HL-60/S4 treated with retinoic acid at 250 ng/mL for 4 days and 3 days (cell line): ENCODE measurements around the gene DNAJB13.
"Not testable (repeated sequence)": the region's sequence is repeated elsewhere in the genome, so short reads cannot be mapped to it uniquely, and the experiment has no call there.

Source experiments
- in situ Hi-C: fragments of 300-500 bp; cut with MboI; formaldehyde crosslinking; loops from 2 replicates; pipeline ENCODE4 v1.7.0; 2022; ENCODE audit warnings: low sequenced_read_pairs

The DNAJB13 gene

DNA sequence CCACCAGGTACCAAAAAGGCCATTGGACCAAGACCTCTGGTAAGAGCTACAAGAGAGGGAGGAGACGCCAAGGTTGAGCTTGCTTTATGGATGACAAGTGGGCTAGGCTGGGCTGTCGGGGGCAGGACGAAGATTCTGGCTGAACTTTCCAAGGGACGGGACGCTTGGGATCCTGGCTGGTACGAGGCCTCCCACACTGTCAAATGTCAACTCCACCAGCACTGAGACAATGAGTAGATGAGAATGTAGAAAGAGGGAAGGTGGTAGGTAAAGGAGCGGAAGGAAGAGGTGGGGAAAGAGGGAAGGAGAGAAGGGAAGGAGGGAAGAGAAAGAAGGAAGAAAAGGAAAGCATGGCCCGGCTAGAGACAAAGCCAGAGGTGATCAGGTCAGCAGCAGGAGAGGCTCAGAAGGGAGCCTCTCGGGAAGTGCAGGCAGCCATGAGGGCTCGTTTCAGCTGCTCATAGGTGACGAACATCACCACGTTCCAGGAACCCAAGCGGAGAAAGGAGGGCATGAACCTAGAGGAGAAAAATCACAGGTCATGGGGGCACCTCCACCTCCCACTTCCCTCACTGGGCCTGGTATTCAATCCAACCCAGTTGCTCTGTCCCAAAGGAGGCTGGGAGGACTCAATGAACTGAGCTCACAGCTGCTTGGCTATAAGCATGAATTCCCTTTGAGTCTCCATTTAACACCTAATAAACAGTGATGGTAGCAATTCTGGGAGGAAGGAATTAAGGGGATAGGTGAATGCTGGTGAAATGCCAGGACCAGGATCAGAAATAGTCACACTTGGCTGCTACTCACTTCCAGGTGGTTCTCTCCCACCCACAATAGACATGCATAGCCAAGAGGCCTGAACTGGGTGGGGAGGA, 24.0 kb downstream of the DNAJB13 start:
- in situ Hi-C loops, result loop anchor here (25.0 kb wide), 2 partner anchors 287 to 462 kb away; no protein-coding TSS in a partner anchor

GRCh38 chr11:73975479-73975757, 24.6 kb downstream of the DNAJB13 start:
- in situ Hi-C loops, result no loop called here

- in situ Hi-C loops, result no loop called here
Measured at GRCh38 chr11:73976451-73977151, 25.8 kb downstream of the DNAJB13 start.

DNA sequence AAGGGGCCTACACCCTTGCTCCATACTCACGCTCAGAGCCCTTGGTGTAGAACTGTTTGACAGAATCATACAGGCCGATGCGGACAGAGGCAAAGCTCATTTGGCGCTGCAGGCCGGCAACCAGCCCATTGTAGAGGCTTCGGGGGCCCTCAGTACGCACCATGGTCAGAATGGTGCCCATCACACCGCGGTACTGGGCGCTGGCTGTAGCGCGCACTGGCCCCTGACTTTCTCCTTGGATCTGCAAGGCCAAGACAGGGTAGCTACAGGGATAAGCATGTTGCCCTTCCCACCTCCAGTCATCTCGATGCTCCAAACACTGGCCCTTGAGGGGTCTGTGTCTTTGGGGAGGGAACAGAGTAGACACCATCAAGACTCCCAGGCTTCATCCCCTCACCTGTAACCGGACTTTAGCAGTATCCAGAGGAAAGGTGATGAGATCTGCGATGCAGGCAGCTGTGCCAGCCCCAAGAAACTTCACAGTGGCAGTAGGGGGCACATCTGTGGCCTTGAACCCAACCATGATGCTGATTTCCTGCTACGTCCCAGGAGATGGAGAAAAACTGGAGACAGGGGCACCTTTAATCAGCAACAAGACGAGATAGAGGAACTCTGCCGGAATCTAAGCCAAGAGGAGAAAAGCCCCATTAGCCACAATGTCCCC, 27.2 kb downstream of the DNAJB13 start:
- in situ Hi-C loops, result no loop called here

DNA sequence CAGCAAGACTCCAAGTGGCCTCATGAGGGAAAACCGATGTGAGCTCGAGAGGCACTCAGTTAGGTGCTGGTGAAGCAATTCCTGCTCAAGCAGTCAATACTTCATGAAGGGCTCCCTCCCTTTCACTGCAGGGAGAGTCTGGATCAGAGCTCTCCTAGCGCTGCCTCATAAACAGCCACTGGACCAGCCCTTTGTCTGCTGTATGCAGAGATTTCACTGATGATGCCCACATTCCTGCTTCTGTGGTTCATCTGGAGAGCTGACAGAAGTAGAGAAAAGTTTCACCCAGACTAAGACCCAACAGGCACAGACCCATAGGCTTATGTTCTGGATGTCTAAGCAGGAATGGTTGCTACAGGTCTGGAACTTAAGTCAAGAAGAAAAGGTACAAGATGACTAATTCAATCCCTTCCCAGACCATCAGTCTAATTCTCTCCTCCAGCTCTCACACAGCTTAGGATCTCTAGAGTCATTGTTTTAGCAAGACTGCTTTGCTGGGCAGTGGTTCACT, 27.8 kb downstream of the DNAJB13 start:
- in situ Hi-C loops, result no loop called here

DNA sequence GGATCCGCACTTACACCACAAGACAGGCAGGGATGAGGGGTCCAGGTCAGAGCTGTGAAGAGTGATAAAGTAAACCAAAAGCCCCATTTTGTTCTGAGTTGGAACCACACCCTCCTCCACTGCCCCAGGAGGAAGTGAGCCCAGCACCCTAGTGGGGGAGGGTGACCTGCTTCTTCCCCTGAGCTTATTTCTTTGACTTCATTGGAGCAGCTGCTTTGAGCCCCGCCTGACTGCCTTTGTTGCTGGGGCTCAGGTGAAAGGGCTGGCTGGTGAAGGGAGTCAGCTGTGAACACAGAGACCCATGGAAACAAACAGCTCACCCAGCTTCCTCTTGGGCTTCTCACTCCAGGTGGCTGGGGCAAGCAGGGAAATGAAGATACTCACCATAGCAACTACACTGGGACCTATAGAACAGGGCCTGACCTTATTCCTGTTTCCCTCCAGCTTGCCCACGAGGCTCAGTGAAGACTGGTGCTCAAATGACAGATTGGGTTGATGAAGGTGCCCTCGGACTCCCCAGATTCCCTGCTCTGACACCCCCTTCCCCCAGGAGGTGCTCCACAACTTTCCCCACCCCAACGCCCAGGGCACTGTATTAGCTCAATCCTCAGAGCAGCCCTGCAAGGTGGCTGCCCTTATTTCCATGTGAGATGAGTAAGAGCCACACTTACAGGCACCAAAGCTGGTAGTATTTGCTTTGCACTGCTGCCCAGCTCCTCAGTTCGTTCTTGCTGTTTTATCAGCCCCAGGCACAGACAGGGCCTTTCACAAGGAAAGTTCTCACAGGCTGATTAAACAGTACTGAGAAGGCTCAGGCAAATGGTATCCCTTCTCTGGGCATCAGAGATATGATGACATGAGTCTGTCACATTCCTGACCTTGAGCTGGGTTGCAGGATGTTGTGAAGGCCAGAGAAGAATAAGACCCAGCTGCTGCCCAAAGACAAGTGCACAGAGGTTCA, 29.5 kb downstream of the DNAJB13 start:
- in situ Hi-C loops, result no loop called here

DNA sequence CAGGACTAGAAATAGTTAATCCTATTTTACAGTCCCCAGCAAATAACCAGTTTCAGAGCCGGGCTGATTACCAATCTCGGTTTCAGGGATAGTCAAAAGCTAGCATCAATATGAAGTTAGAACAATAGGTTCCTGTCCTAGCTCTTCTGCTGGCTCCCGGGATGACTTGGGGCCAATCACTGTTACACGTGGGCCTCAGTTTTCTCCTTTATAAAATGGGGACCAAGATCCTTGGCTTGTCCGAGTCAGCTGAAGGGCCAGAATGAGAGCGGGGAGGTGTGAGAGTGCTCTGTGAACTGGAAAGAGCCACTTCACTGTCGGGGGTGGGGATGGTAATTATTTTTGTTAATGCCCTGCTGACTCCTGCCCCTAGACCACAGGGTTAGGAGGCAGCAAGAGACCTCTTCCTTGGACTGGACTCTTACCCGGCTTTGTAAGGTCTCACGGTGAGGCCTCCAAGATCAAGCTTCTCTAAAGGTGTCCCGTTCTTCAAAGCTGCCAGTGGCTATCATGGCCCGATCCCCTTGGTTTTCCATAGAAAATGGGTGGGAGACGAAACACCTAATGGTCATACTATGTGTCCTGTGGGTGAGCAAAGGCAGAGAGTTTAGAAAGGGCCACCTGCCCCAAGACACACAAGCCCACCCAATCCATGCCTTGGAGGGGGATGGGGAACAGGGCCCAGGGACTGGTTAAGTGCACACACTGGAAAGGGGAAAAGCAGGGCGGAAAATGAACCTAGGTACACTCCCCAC, 30.4 kb downstream of the DNAJB13 start:
- in situ Hi-C loops, result no loop called here

DNA sequence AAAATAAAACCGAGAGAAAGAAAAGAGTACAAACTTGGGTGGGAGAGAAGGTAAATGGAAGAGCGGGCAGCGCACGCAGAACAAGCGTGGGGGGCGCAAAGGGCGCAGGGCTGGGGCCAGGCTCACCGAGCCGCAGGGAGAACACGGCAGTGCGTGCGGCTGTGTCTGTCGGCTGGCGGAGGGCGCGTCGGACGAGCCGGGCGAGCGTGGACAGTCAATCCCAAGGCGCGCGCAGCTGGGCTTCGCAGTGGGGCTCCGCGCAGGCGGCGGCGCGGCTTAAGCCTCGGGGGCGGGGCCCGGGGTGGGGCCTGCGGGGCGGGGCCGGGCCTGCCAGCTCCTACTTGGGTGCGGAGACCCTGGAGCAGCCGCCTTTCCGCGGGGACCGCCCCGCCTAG, 31.8 kb downstream of the DNAJB13 start, which contains the start of gene UCP2:
Gene UCP2, minus strand, starts transcription at position 249 of the 395 bp plus-strand sequence. CDS start 4,465 bp downstream, outside the sequence.
- in situ Hi-C loops, result no loop called here

DNA sequence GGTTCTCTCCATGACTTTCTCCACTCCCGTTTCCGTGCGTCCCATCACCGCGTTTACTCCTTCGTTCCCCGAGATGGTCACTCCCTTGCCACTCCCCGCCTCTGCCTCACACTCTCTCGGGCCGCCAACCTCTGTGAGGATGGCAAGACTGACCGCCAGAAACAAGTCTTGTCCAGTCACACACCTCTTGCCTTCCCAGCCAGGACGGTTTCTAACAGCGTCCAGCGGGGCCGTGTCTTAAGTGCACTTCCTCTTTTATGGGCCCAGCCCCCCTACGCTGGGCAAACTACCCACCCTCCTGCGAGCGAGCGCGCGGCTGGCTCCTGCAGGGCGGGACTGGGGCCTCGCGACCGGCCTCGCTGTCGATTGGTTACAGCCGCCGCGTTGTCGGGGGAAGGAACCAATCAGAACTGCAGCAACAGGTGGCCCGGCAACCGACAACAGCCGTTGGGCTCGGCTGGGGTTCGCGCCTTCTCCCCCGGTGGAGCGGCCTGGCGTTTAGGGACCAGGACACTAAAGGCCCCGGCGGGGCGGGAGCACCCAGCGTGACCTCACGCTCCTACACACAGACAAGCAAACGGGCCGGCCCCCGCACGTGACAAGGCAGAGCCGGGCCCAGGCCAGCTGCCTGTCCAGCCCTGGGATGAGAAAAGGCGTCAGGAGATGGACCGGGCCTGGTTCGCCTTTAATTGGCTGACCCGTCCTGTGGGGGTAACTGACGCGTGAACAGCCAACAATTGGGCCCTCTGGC, 32.3 kb downstream of the DNAJB13 start:
- in situ Hi-C loops, result no loop called here

DNA sequence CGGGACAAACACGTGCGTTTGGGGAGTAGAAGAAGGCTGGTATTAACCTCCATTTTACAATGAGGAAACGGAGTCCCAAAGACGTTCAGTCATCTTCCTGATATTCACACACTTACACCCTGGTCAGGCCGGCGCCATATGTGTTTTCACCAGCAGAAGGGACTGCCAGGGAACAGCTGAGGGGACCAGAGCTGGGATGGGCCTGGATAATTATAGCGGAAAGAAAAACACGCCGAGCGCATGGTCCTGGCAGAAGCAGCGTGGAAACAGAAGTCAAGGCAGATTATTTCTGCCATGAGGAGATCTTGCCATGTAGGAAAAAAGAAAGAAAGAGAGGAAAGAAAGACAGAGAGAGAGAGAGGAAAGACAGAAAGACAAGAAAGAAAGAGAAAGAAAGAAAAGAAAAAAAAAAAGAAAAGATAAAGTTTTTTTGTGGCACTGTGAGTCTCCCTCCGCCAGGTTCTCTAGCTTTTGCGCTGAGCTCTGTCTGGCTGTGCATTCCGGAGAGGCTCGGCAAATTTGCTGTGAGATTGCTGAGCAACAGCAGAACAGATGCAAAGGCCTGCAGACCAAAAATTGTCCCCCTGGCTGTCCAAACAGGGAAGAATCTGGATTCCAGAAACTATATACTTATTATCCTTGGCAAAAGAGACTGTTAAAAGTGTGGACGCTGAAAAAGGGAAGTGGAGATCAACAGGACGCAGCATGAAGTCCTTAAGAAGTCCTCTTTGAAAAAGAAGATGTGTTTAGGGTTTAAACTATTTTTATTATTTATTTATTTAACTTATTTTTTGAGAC, 33.1 kb downstream of the DNAJB13 start:
- in situ Hi-C loops, result no loop called here

DNA sequence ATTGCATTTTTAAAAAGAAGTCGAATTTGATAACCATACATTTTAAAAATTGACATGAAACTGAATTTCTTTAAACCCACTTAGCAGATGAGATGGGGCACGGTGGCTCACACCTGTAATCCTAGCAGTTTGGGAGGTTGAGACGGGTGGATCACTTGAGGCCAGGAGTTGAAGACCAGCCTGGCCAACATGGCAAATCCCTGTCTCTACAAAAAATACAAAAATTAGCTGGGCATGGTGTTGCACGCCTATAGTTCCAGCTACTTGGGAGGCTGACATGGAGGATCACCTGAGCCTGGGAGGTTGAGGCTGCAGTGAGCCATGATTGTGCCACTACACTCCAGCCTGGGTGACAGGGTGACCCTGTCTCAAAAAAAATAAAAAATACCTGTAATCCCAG, 34.8 kb downstream of the DNAJB13 start:
- in situ Hi-C loops, result not testable (repeated sequence)

- in situ Hi-C loops, result no loop called here
Measured at GRCh38 chr11:73988227-73988626, 37.4 kb downstream of the DNAJB13 start.

DNA sequence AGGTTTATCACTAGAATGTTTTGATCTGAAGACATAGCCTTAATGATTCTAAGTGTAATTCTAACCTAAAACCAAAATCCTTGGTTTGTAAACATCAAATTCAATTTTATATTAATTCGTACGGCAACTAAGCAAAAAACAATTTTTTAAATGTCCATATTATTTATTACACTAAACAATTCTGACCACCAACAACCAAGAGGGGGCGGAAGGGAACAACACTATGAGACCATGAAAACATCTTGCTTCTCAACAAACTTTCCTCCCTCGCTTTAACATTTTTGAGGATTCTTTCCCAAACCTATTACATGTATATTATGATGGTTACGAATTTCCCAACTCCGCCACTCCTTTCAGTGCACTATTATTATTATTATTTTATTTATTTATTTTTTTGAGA, 38.3 kb downstream of the DNAJB13 start:
- in situ Hi-C loops, result no loop called here

DNA sequence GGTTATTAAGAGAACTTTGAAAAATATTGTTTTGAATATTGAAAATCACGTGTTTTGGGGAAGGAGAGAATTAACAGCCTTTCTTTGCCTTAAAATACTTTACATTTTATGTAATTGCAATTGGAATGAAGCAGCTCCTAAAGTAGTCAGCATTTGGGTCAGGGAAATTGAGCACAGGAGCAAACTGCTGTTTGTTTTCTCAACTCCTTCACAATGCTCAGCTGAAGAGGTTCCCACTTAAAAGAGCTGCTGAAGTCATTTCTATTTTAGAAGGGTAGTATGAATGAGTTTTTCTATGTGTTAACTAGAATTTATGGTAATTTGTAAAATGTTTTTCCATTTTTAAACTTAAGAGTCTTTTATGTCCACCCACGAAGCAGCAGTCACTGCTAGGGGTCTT, 39.9 kb downstream of the DNAJB13 start:
- in situ Hi-C loops, result no loop called here

DNA sequence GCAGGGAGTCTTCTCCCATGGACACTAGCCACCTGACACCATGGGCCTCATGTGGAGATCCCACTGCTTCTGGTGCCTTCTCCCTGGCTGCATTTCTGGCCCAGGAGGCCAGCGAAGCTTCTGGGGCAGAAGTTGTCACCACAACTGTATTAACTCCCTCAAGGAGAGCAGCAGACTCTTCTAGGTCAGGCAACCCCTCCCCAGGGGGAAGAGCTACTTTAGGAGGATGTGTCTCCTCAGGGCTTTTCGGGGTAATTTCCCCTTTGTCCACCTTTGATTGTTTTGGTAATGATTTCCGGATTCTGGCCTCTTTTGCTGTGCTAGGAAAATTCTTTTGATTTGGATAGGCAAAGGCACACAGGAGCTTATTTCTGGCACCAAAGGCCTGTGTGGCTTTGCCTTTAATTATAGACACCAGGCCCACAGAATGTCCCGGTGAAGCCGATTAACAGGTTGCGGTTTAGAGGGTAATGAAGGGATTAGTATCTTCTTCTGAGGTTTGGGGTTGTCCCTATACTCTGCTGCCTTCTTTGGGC, 40.7 kb downstream of the DNAJB13 start:
- in situ Hi-C loops, result no loop called here

- in situ Hi-C loops, result no loop called here
Measured at GRCh38 chr11:73995247-73995646, 44.4 kb downstream of the DNAJB13 start.

DNA sequence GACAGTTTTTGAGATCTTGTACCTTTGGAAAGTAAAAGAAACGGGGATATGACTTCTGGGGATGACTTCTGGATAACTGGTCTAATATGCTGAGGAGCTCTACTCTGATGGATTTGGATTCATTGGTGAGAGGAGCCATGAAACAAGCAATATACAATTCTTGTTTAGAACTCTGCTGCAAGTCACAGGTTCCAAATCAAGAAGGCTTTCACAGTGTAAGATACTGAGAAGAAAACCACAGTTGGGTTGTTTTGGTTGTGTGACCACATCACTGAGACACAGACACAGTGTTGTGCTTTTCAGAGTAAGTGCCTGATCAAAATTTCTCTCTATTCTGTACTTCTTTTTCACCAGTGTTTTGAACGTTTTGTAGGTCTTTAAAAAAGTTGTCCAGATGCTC, 44.9 kb downstream of the DNAJB13 start:
- in situ Hi-C loops, result no loop called here

- in situ Hi-C loops, result no loop called here
Measured at GRCh38 chr11:73996161-73996747, 45.4 kb downstream of the DNAJB13 start.
